OCI-LY7 (cell line): Measurements from ENCODE around the gene GJC2. TPM values are rescaled to one million over a fixed set of nuclear protein-coding genes. Genes with fewer than 3 reads are reported as not detected.

Source experiments
- BruUV-seq: library from RNA; stranded (reverse); fragments of 400-500 nt; replicated peaks from 2 replicates; lab custom pipeline; 2021; lab: Mats Ljungman, UMichigan
- CTCF ChIA-PET: fragments of 300-600 bp; sonication (Branson Sonifier 250); formaldehyde crosslinking; loops from one replicate; lab custom pipeline; 2022; ENCODE audit warnings: antibody characterized with exemption; ENCODE audit not compliant: unreplicated experiment; lab: Charles Lee
- POLR2A ChIA-PET: fragments of 300-600 bp; sonication (Branson Sonifier 250); formaldehyde crosslinking; loops from one replicate; lab custom pipeline; 2022; ENCODE audit warnings: antibody characterized with exemption; lab: Charles Lee
- DNase-seq: peaks from one replicate; pipeline ENCODE4 v3.0.0-alpha.2; 2015; ENCODE audit warnings: low spot score
- H2AFZ ChIP-seq: fragments of 200-600 bp; sonication (generic), shearing (Covaris generic); 2 replicates; pipeline ENCODE4 v1.6.1; 2014; ENCODE audit warnings: mild to moderate bottlenecking, antibody characterized with exemption, low read length, moderate library complexity
- H3K27ac ChIP-seq: fragments of 200-600 bp; sonication (generic); 2 replicates; pipeline ENCODE4 v1.5.1; 2014; ENCODE audit warnings: mixed run types, low read depth, mild to moderate bottlenecking, moderate library complexity, low read length, inconsistent platforms; ENCODE audit not compliant: poor library complexity, severe bottlenecking
- H3K36me3 ChIP-seq: fragments of 200-600 bp; sonication (generic); 2 replicates; pipeline ENCODE4 v1.6.1; 2014; ENCODE audit warnings: mild to moderate bottlenecking, antibody characterized with exemption, low read length, moderate library complexity, mixed read lengths; ENCODE audit not compliant: insufficient read depth
- H3K4me1 ChIP-seq: fragments of 200-600 bp; sonication (generic); 2 replicates; pipeline ENCODE4 v1.5.1; 2014; ENCODE audit warnings: mild to moderate bottlenecking, low read length; ENCODE audit not compliant: insufficient read depth, poor library complexity, severe bottlenecking
- H3K4me2 ChIP-seq: fragments of 200-600 bp; sonication (generic); 2 replicates; pipeline ENCODE4 v1.6.1; 2014; ENCODE audit warnings: mild to moderate bottlenecking, low read length
- H3K4me3 ChIP-seq: fragments of 200-600 bp; sonication (generic); 2 replicates; pipeline ENCODE4 v1.5.1; 2014; ENCODE audit warnings: mild to moderate bottlenecking, low read depth, low read length; ENCODE audit not compliant: poor library complexity, severe bottlenecking
- H3K79me2 ChIP-seq: fragments of 200-600 bp; sonication (generic); 2 replicates; pipeline ENCODE4 v1.6.1; 2016; ENCODE audit warnings: low read depth, mild to moderate bottlenecking, low read length, moderate library complexity, mixed read lengths; ENCODE audit not compliant: insufficient read depth
- H3K9me2 ChIP-seq: fragments of 200-600 bp; sonication (generic); 2 replicates; pipeline ENCODE4 v1.6.1; 2016; ENCODE audit warnings: mild to moderate bottlenecking, low read length, mixed read lengths; ENCODE audit not compliant: insufficient read depth
- H3K9me3 ChIP-seq: fragments of 200-600 bp; sonication (generic); 2 replicates; pipeline ENCODE4 v1.6.1; 2014; ENCODE audit warnings: mild to moderate bottlenecking, mixed run types, low read length, mixed read lengths
- H4K20me1 ChIP-seq: fragments of 200-600 bp; sonication (generic); 2 replicates; pipeline ENCODE4 v1.6.1; 2014; ENCODE audit warnings: mild to moderate bottlenecking, antibody characterized with exemption, low read length, moderate library complexity, mixed read lengths; ENCODE audit not compliant: insufficient read depth
- CTCF ChIP-seq: fragments of 200-600 bp; sonication (generic); conservative IDR thresholded peaks from 2 replicates; pipeline ENCODE4 v1.5.1; 2014; ENCODE audit warnings: mild to moderate bottlenecking, antibody characterized with exemption, low read length, moderate library complexity, mixed read lengths
- EZH2phosphoT487 ChIP-seq: fragments of 200-600 bp; sonication (generic); IDR thresholded peaks from 2 replicates; pipeline ENCODE4 v1.6.1; 2018; ENCODE audit warnings: low read depth, borderline replicate concordance, mild to moderate bottlenecking, mixed run types, antibody characterized with exemption, low read length, moderate library complexity, mixed read lengths
- intact Hi-C: fragments of 100-400 bp; cut with micrococcal nuclease; formaldehyde crosslinking; loops from one replicate; pipeline ENCODE4 v1.10.0; 2022; ENCODE audit not compliant: unreplicated experiment
- total RNA-seq, 2 experiments: library from RNA; depleted of rRNA in 1 of 2; stranded (reverse); fragments of >200 nt in 1 of 2; shearing (Covaris generic) in 1 of 2; gene quantifications; 2 replicates each; pipeline ENCODE4 v1.2.3, GENCODE V29; 2014 to 2022

Gene GJC2
- total RNA-seq, 2 experiments from 2014 or later = 0.22 to 0.80 TPM

GRCh38 chr1:228105270-228105995 is 44.3 kb upstream of the GJC2 start:
- Histone ChIP-seq H3K9me2 (no peaks in the 10 kb centered on the region), H3K27ac (no peak overlapping the region), H3K36me3 (peaks cover 21% of the 10 kb centered on the region; the same call in 1 of the 2 replicates), H3K4me2 (no peak overlapping the region), H3K4me3 (no peak overlapping the region), H3K9me3 (no peaks in the 10 kb centered on the region), H2AFZ (no peak overlapping the region), H3K79me2 (peaks cover 8% of the 10 kb centered on the region), H3K4me1 (peaks cover 36% of the 10 kb centered on the region), H4K20me1 (no peaks in the 10 kb centered on the region; the same call in 1 of the 2 replicates)
- BruUV-seq = no TSS peak
- intact Hi-C loops = no loop called here
- TF ChIP-seq CTCF = no peak
- no peak for TF ChIP-seq EZH2phosphoT487
- CTCF ChIA-PET = no interaction called here
- POLR2A ChIA-PET = interaction anchor here (0.9 kb wide), 1 partner anchor 21 kb away, joined by 3 read pairs; no protein-coding TSS in a partner anchor
- no peak for DNase-seq

GRCh38 chr1:228105996-228106799 is 43.5 kb upstream of the GJC2 start:
- H3K27ac ChIP-seq = no peak overlapping the region
- no peaks in the 10 kb centered on the region; the same call in 1 of the 2 replicates for H4K20me1 ChIP-seq
- no peak overlapping the region for H3K4me3 ChIP-seq
- TF ChIP-seq CTCF = no peak
- no peak for TF ChIP-seq EZH2phosphoT487
- ChIA-PET CTCF (no interaction called here), POLR2A (interaction anchor here (0.6 to 1.2 kb wide), 5 partner anchors 22 to 1355 kb away, joined by 3 to 4 read pairs (median 3); no protein-coding TSS in a partner anchor)
- no peaks in the 10 kb centered on the region for H3K9me3 ChIP-seq
- H3K4me2 ChIP-seq = no peak overlapping the region
- no TSS peak for BruUV-seq
- H2AFZ ChIP-seq = no peak overlapping the region
- peaks cover 8% of the 10 kb centered on the region for H3K79me2 ChIP-seq
- intact Hi-C loops = no loop called here
- DNase-seq = no peak
- H3K4me1 ChIP-seq = peaks cover 35% of the 10 kb centered on the region
- no peaks in the 10 kb centered on the region for H3K9me2 ChIP-seq
- peaks cover 14% of the 10 kb centered on the region; the same call in 1 of the 2 replicates for H3K36me3 ChIP-seq
